Vagina (tissue), 2 donors: Measurements from ENCODE around the gene RBL1. TPM values are rescaled to one million over a fixed set of nuclear protein-coding genes. Genes with fewer than 3 reads are reported as not detected.
"Not testable (repeated sequence)": the region's sequence is repeated elsewhere in the genome, so short reads cannot be mapped to it uniquely, and the experiment has no call there.

ENCODE experiments used
- DNase-seq, 2 donors: peaks; one replicate each; pipeline ENCODE4 v3.0.0-alpha.2; 2017; ENCODE audit errors: extremely low spot score in 2 of 2
- H3K27ac ChIP-seq: fragments of 200-600 bp; sonication (generic); one replicate; pipeline ENCODE4 v1.5.1; 2019
- H3K27me3 ChIP-seq: fragments of 200-600 bp; sonication (generic); one replicate; pipeline ENCODE4 v1.5.1; 2019
- H3K36me3 ChIP-seq, 2 donors: fragments of 200-600 bp; sonication (generic); one replicate each; pipeline ENCODE4 v1.5.1; 2017 to 2019
- H3K4me1 ChIP-seq: fragments of 200-600 bp; sonication (generic); one replicate; pipeline ENCODE4 v1.5.1; 2019
- H3K4me3 ChIP-seq, 2 donors: fragments of 200-600 bp; sonication (generic); 1 replicate in 1 of 2; 2 replicates in 1 of 2; pipeline ENCODE4 v1.5.1; 2016 to 2019
- H3K9me3 ChIP-seq: fragments of 200-600 bp; sonication (generic); one replicate; pipeline ENCODE4 v1.5.1; 2019
- POLR2A ChIP-seq, 2 donors: fragments of 450-650 bp; IDR thresholded peaks; one replicate each; pipeline ENCODE4 v1.6.1; 2017; ENCODE audit warnings: antibody characterized with exemption in 2 of 2, mild to moderate bottlenecking in 2 of 2, moderate library complexity in 2 of 2
- POLR2AphosphoS5 ChIP-seq, 2 donors: sonication (generic); formaldehyde crosslinking; IDR thresholded peaks; one replicate each; pipeline ENCODE4 v1.9.0; 2017; ENCODE audit warnings: antibody characterized with exemption in 2 of 2, mild to moderate bottlenecking in 2 of 2, low read depth in 1 of 2; ENCODE audit not compliant: insufficient read depth in 1 of 2
- intact Hi-C: fragments of 100-400 bp; cut with DNase I; formaldehyde crosslinking; loops from one replicate; pipeline ENCODE4 v1.15.1; 2023
- total RNA-seq: library from RNA; depleted of rRNA; stranded (reverse); fragments of >200 nt; gene quantifications from one replicate; pipeline ENCODE4 v1.2.3, GENCODE V29; 2016
- TF ChIP-seq, protein P1 (sequence below), 3 experiments: fragments of 450-650 bp in 2 of 3; fragments of 200-600 bp in 1 of 3; sonication (generic) in 1 of 3; IDR thresholded peaks; one replicate each; pipeline ENCODE4 v1.5.1; 2017 to 2019; ENCODE audit warnings: antibody characterized with exemption in 3 of 3, mild to moderate bottlenecking in 2 of 3, moderate library complexity in 2 of 3

RBL1 gene
- total RNA-seq, 1 donor from 2014 or later: 15.0 TPM

DNA sequence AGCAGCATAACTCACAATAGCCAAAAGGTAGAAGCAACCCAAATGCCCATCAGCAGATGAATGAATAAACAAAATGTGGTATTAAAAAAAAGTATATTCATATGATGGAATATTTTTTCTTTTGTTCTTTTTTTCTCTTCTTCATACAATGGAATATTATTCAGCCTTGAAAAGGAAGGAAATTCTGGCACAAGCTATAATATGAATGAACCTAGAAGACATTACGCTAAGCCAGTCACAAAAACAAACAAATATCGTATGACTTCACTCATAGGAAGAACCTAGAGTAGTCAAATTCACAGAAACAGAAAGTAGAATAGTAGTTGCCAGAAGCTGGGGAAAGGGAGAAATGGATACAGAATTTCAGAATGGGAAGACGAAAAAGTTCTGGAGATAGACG, 63.7 kb downstream of the RBL1 start:
- Histone ChIP-seq H3K36me3 (peaks cover 0 to 14% of the 10 kb centered on the region in 2 donors), H3K9me3 (no peaks in the 10 kb centered on the region), H3K4me1 (no peaks in the 10 kb centered on the region), H3K4me3 (no peak overlapping the region), H3K27me3 (no peaks in the 10 kb centered on the region), H3K27ac (no peak overlapping the region)
- TF ChIP-seq POLR2AphosphoS5 (IDR thresholded peaks at IDR 0.05; ENCODE audit: insufficient read depth in 1 of 2, low read depth in 1 of 2) (no peak), POLR2A (IDR thresholded peaks at IDR 0.05) (no peak)
- TF ChIP-seq, protein P1, sequence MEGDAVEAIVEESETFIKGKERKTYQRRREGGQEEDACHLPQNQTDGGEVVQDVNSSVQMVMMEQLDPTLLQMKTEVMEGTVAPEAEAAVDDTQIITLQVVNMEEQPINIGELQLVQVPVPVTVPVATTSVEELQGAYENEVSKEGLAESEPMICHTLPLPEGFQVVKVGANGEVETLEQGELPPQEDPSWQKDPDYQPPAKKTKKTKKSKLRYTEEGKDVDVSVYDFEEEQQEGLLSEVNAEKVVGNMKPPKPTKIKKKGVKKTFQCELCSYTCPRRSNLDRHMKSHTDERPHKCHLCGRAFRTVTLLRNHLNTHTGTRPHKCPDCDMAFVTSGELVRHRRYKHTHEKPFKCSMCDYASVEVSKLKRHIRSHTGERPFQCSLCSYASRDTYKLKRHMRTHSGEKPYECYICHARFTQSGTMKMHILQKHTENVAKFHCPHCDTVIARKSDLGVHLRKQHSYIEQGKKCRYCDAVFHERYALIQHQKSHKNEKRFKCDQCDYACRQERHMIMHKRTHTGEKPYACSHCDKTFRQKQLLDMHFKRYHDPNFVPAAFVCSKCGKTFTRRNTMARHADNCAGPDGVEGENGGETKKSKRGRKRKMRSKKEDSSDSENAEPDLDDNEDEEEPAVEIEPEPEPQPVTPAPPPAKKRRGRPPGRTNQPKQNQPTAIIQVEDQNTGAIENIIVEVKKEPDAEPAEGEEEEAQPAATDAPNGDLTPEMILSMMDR (IDR thresholded peaks at IDR 0.05): no peak
- intact Hi-C loops: no loop called here
- no peak for DNase-seq

DNA sequence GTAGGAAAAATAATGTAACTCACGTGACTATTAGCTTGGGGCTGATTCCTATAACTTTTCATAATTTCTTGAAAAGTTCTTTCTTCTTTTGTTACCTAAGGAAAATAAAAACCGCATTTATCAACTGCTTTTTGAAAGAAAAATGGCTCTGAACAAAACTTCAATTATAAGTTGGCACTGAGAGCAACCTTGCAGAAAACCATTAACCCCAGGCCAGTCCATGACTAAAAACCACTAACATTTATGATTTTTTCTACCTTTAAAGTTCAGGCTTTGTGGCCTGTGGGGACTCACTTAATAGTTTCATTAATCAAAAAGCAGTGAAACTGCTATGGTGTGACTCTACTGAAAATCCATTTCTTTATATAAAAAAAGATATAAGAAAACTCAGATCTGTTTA, 75.2 kb downstream of the RBL1 start:
- DNase-seq: no peak
- H3K27ac ChIP-seq: no peak overlapping the region
- no peaks in the 10 kb centered on the region for H3K9me3 ChIP-seq
- TF ChIP-seq, protein P1 (IDR thresholded peaks at IDR 0.05): no peak
- TF ChIP-seq POLR2A (IDR thresholded peaks at IDR 0.05) (no peak), POLR2AphosphoS5 (IDR thresholded peaks at IDR 0.05; ENCODE audit: insufficient read depth in 1 of 2, low read depth in 1 of 2) (no peak)
- H3K36me3 ChIP-seq: peaks cover 0 to 19% of the 10 kb centered on the region in 2 donors
- intact Hi-C loops: no loop called here
- no peaks in the 10 kb centered on the region for H3K27me3 ChIP-seq
- H3K4me1 ChIP-seq: no peaks in the 10 kb centered on the region
- H3K4me3 ChIP-seq: no peak overlapping the region

DNA sequence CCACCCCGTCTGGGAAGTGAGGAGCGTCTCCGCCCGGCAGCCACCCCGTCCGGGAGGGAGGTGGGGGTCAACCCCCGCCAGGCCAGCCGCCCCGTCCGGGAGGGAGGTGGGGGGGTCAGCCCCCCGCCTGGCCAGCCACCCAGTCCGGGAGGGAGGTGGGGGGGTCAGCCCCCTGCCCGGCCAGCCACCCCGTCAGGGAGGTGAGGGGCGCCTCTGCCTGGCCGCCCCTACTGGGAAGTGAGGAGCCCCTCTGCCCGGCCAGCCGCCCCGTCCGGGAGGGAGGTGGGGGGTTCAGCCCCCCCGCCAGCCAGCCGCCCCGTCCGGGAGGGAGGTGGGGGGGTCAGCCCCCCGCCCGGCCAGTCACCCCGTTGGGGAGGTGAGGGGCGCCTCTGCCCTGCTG, 83.2 kb downstream of the RBL1 start:
- H3K9me3 ChIP-seq, H3K27me3 ChIP-seq, H3K27ac ChIP-seq, H3K36me3 ChIP-seq, intact Hi-C loops, H3K4me1 ChIP-seq, H3K4me3 ChIP-seq, DNase-seq: not testable (repeated sequence)

DNA sequence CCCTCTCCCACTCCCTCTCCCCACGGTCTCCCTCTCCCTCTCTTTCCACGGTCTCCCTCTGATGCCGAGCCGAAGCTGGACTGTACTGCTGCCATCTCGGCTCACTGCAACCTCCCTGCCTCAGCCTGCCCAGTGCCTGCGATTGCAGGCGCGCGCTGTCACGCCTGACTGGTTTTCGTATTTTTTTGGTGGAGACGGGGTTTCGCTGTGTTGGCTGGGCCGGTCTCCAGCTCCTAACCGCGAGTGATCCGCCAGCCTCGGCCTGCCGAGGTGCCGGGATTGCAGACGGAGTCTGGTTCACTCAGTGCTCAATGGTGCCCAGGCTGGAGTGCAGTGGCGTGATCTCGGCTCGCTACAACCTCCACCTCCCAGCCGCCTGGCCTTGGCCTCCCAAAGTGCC, 83.9 kb downstream of the RBL1 start:
- H3K9me3 ChIP-seq, intact Hi-C loops, H3K4me1 ChIP-seq, DNase-seq, H3K4me3 ChIP-seq, H3K27me3 ChIP-seq, H3K27ac ChIP-seq, H3K36me3 ChIP-seq: not testable (repeated sequence)

DNA sequence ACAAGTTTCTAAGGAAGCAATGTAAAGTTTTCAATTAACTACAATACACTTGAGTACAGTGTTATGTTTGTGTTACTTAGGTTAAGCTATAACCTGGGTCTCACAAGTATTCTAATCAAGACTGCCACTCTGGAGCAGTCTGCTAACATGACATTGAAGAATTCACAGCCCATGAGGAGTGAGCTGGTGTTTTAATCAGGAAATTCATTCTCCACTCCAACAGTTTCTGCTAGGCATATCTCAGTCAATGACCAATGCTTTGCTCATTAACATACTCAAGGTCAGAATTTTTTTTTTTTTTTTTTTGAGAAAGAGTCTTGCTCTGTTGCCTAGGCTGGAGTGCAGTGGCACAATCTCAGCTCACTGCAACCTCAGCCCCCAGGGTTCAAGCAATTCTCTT, 84.7 kb downstream of the RBL1 start:
- H3K4me3 ChIP-seq: no peak overlapping the region
- H3K27me3 ChIP-seq: no peaks in the 10 kb centered on the region
- no peaks in the 10 kb centered on the region for H3K9me3 ChIP-seq
- H3K27ac ChIP-seq: no peak overlapping the region
- intact Hi-C loops: no loop called here
- DNase-seq: no peak
- peaks cover 0 to 4% of the 10 kb centered on the region in 2 donors for H3K36me3 ChIP-seq
- TF ChIP-seq, protein P1 (IDR thresholded peaks at IDR 0.05): no peak
- no peak for TF ChIP-seq POLR2AphosphoS5 (IDR thresholded peaks at IDR 0.05; ENCODE audit: insufficient read depth in 1 of 2, low read depth in 1 of 2)
- TF ChIP-seq POLR2A (IDR thresholded peaks at IDR 0.05): no peak
- no peaks in the 10 kb centered on the region for H3K4me1 ChIP-seq

DNA sequence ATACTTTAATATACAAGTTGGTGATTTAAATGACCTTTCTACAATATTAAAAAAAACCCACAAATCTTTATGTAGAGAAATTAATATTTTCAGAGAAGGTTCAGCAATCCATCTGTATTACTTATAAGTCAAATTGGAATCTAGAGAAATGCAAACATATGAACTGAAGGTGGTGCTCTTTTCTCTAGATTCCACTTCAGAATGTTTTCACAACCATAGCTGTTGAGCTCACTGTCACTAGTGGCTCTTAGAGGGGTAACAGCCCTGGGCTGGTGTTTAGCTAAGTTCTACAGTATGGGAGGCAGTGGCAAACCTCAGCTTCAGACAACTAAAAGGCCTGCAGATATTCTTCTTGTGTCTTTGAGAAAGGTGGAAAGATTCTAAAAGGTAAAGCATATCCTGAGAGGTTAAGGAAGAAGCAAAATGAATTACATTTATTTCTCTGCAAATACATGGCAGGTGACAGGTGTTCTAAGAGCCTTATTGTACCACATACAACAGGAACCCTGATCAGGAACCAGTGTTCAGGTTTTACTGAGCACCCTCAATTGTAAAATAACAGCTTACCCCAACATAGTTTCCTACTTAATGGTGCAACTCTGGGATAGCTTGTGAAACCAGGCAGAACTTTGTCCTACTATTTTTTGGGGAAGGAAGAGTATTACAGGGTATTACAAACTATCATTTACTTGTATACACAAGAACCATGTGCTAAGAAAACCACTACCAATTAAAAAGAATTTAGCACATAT, 87.7 kb downstream of the RBL1 start:
- peaks cover 0 to 10% of the 10 kb centered on the region in 2 donors for H3K36me3 ChIP-seq
- no peak for DNase-seq
- H3K27ac ChIP-seq: no peak overlapping the region
- no peak overlapping the region for H3K4me3 ChIP-seq
- H3K4me1 ChIP-seq: no peaks in the 10 kb centered on the region
- H3K9me3 ChIP-seq: no peaks in the 10 kb centered on the region
- no peaks in the 10 kb centered on the region for H3K27me3 ChIP-seq
- TF ChIP-seq POLR2A (IDR thresholded peaks at IDR 0.05): no peak
- no peak for TF ChIP-seq POLR2AphosphoS5 (IDR thresholded peaks at IDR 0.05; ENCODE audit: insufficient read depth in 1 of 2, low read depth in 1 of 2)
- TF ChIP-seq, protein P1 (IDR thresholded peaks at IDR 0.05): no peak
- intact Hi-C loops: no loop called here

DNA sequence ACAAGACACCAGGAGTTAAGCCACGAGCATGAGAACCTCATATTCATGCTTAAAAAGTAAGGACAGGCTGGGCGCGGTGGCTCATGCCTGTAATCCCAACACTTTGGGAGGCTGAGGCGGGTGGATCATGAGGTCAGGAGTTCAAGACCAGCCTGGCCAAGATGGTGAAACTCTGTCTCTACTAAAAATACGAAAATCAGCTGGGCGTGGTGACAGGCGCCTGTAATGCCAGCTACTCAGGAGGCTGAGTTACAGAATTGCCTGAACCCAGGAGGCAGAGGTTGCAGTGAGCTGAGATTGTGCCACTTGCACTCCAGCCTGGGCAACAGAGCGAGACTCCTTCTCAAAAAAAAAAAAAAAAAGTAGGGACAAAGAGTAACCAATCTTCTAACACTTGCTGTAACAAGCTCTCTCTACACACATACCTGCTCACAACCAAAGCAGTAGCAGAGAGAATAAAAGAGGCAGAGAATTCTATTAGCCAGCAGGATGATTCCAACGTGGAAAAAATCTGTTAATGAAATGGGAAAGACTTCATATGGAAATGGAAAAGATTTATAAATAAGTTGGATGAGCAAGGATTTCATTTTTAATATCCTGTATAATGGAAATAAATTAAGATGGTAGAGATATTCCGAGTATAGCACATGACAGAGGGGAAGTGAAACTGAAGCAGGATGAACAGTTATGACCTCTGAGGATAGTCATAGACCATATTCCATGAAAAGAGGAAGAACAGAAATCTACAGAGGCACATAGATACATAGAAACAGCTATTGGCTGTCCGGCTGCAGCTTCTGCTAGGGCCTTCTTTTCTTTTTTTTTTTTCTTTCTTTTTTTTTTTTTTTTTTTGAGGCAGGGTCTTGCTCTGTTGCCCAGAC, 90.5 kb downstream of the RBL1 start:
- H3K27me3 ChIP-seq, H3K27ac ChIP-seq, H3K4me1 ChIP-seq, H3K4me3 ChIP-seq, H3K9me3 ChIP-seq, DNase-seq, intact Hi-C loops: not testable (repeated sequence)
- H3K36me3 ChIP-seq: peaks cover 0 to 15% of the 10 kb centered on the region in 2 donors

DNA sequence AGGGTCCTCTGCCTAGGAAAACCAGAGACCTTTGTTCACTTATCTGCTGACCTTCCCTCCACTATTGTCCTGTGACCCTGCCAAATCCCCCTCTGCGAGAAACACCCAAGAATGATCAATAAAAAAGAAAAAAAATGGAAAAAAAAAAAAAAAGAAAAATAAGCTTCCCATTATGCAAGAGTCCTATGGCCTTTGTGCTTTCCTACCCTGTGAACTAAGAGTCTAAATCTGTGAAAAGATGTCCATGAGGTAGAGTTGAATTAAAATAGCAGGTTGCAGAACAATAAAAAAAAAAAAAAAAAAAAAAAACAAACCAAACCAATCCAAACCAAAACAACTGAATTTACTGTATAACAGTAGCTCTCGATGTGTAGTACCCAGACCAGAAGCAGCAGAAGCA, 94.2 kb downstream of the RBL1 start:
- H3K27ac ChIP-seq, H3K27me3 ChIP-seq, H3K9me3 ChIP-seq, H3K4me3 ChIP-seq, DNase-seq, H3K4me1 ChIP-seq, intact Hi-C loops: not testable (repeated sequence)
- peaks cover 0 to 11% of the 10 kb centered on the region in 2 donors for H3K36me3 ChIP-seq
